ENCODE data around the gene MATN1. TPM values are rescaled to one million over a fixed set of nuclear protein-coding genes. Genes with fewer than 3 reads are reported as not detected.

The MATN1 gene
- total RNA-seq, 2 experiments from 2014 or later: 0.28 to 0.42 TPM

- H3K4me1 ChIP-seq (ENCODE audit: insufficient read depth, low read length, poor library complexity, severe bottlenecking): peaks cover 99% of the 10 kb centered on the region
- H2AFZ ChIP-seq (ENCODE audit: low read length): no peak overlapping the region
- no peaks in the 10 kb centered on the region for H3K9me3 ChIP-seq (ENCODE audit: low read length)
- peak; percentile 99 for DNase-seq (ENCODE audit: low spot score)
- H3K4me2 ChIP-seq (ENCODE audit: low read length): peak overlapping the region; percentile 91
- H3K9me2 ChIP-seq (ENCODE audit: insufficient read depth, low read length): no peaks in the 10 kb centered on the region
- H3K79me2 ChIP-seq (ENCODE audit: insufficient read depth, low read depth, low read length): peaks cover 4% of the 10 kb centered on the region; the same call in 1 of the 2 replicates
- no peaks in the 10 kb centered on the region for H3K36me3 ChIP-seq (ENCODE audit: insufficient read depth, low read length)
- no peak for TF ChIP-seq CTCF (conservative IDR thresholded peaks at IDR 0.05; ENCODE audit: low read length)
- TF ChIP-seq EZH2phosphoT487 (IDR thresholded peaks at IDR 0.05; ENCODE audit: borderline replicate concordance, low read depth, low read length): no peak
- H3K27ac ChIP-seq (ENCODE audit: low read depth, low read length, poor library complexity, severe bottlenecking): peak overlapping the region; percentile 99
- POLR2A ChIA-PET: interaction anchor here (1.3 to 3.7 kb wide), 3 partner anchors 10 to 30 kb away, joined by 4 to 55 read pairs (median 6); no protein-coding TSS in a partner anchor
- H4K20me1 ChIP-seq (ENCODE audit: insufficient read depth, low read length): peaks cover 9% of the 10 kb centered on the region
- peak overlapping the region; percentile 69 for H3K4me3 ChIP-seq (ENCODE audit: low read depth, low read length, poor library complexity, severe bottlenecking)
- no TSS peak for BruUV-seq (replicated peaks)
- CTCF ChIA-PET (ENCODE audit: unreplicated experiment): interaction anchor here (1.0 to 1.3 kb wide), 4 partner anchors 11 to 36 kb away, joined by 3 to 5 read pairs (median 4); no protein-coding TSS in a partner anchor
- intact Hi-C loops (cut with micrococcal nuclease; ENCODE audit: unreplicated experiment): loop anchor here (1.0 kb wide), 3 partner anchors 11 to 34 kb away; no protein-coding TSS in a partner anchor
These were observed 31.3 kb upstream of the MATN1 start for GRCh38 chr1:30754684-30755171.

- DNase-seq (ENCODE audit: low spot score): peak; percentile 87
- ChIA-PET CTCF (ENCODE audit: unreplicated experiment) (interaction anchor here (1.3 kb wide), 1 partner anchor 26 kb away, joined by 3 read pairs; no protein-coding TSS in a partner anchor), POLR2A (interaction anchor here (1.3 to 3.7 kb wide), 3 partner anchors 9 to 29 kb away, joined by 4 to 55 read pairs (median 6); no protein-coding TSS in a partner anchor)
- Histone ChIP-seq H3K4me1 (ENCODE audit: insufficient read depth, low read length, poor library complexity, severe bottlenecking) (peaks cover 99% of the 10 kb centered on the region), H3K9me2 (ENCODE audit: insufficient read depth, low read length) (no peaks in the 10 kb centered on the region), H3K79me2 (ENCODE audit: insufficient read depth, low read depth, low read length) (peaks cover 4% of the 10 kb centered on the region; the same call in 1 of the 2 replicates), H2AFZ (ENCODE audit: low read length) (no peak overlapping the region), H3K36me3 (ENCODE audit: insufficient read depth, low read length) (no peaks in the 10 kb centered on the region), H3K4me3 (ENCODE audit: low read depth, low read length, poor library complexity, severe bottlenecking) (peak overlapping the region; percentile 47), H4K20me1 (ENCODE audit: insufficient read depth, low read length) (peaks cover 9% of the 10 kb centered on the region), H3K9me3 (ENCODE audit: low read length) (no peaks in the 10 kb centered on the region), H3K27ac (ENCODE audit: low read depth, low read length, poor library complexity, severe bottlenecking) (peak overlapping the region; percentile 99), H3K4me2 (ENCODE audit: low read length) (peak overlapping the region; percentile 91)
- intact Hi-C loops (cut with micrococcal nuclease; ENCODE audit: unreplicated experiment): loop anchor here (1.0 kb wide), 3 partner anchors 10 to 33 kb away; no protein-coding TSS in a partner anchor
- no TSS peak for BruUV-seq (replicated peaks)
- TF ChIP-seq CTCF (conservative IDR thresholded peaks at IDR 0.05; ENCODE audit: low read length) (no peak), EZH2phosphoT487 (IDR thresholded peaks at IDR 0.05; ENCODE audit: borderline replicate concordance, low read depth, low read length) (no peak)
These were observed 30.3 kb upstream of the MATN1 start for GRCh38 chr1:30753660-30754123.

- Histone ChIP-seq H3K9me3 (ENCODE audit: low read length) (no peaks in the 10 kb centered on the region), H3K9me2 (ENCODE audit: insufficient read depth, low read length) (no peaks in the 10 kb centered on the region), H3K4me2 (ENCODE audit: low read length) (peak overlapping the region; percentile 91), H3K4me3 (ENCODE audit: low read depth, low read length, poor library complexity, severe bottlenecking) (peak overlapping the region; percentile 47), H3K36me3 (ENCODE audit: insufficient read depth, low read length) (no peaks in the 10 kb centered on the region), H2AFZ (ENCODE audit: low read length) (no peak overlapping the region), H4K20me1 (ENCODE audit: insufficient read depth, low read length) (peaks cover 9% of the 10 kb centered on the region), H3K79me2 (ENCODE audit: insufficient read depth, low read depth, low read length) (peaks cover 4% of the 10 kb centered on the region; the same call in 1 of the 2 replicates), H3K27ac (ENCODE audit: low read depth, low read length, poor library complexity, severe bottlenecking) (peak overlapping the region; percentile 99), H3K4me1 (ENCODE audit: insufficient read depth, low read length, poor library complexity, severe bottlenecking) (peaks cover 99% of the 10 kb centered on the region)
- TF ChIP-seq EZH2phosphoT487 (IDR thresholded peaks at IDR 0.05; ENCODE audit: borderline replicate concordance, low read depth, low read length) (no peak), CTCF (conservative IDR thresholded peaks at IDR 0.05; ENCODE audit: low read length) (no peak)
- POLR2A ChIA-PET: interaction anchor here (1.3 kb wide), 1 partner anchor 101 kb away, joined by 3 read pairs; no protein-coding TSS in a partner anchor
- BruUV-seq (replicated peaks): no TSS peak
- no peak for DNase-seq (ENCODE audit: low spot score)
- CTCF ChIA-PET (ENCODE audit: unreplicated experiment): interaction anchor here (1.3 kb wide), 1 partner anchor 26 kb away, joined by 3 read pairs; no protein-coding TSS in a partner anchor
- intact Hi-C loops (cut with micrococcal nuclease; ENCODE audit: unreplicated experiment): no loop called here
These were observed 29.7 kb upstream of the MATN1 start for GRCh38 chr1:30753118-30753517.

Data from OCI-LY7 (cell line).